ENCODE results near the gene VDR.

Gene VDR

DNA sequence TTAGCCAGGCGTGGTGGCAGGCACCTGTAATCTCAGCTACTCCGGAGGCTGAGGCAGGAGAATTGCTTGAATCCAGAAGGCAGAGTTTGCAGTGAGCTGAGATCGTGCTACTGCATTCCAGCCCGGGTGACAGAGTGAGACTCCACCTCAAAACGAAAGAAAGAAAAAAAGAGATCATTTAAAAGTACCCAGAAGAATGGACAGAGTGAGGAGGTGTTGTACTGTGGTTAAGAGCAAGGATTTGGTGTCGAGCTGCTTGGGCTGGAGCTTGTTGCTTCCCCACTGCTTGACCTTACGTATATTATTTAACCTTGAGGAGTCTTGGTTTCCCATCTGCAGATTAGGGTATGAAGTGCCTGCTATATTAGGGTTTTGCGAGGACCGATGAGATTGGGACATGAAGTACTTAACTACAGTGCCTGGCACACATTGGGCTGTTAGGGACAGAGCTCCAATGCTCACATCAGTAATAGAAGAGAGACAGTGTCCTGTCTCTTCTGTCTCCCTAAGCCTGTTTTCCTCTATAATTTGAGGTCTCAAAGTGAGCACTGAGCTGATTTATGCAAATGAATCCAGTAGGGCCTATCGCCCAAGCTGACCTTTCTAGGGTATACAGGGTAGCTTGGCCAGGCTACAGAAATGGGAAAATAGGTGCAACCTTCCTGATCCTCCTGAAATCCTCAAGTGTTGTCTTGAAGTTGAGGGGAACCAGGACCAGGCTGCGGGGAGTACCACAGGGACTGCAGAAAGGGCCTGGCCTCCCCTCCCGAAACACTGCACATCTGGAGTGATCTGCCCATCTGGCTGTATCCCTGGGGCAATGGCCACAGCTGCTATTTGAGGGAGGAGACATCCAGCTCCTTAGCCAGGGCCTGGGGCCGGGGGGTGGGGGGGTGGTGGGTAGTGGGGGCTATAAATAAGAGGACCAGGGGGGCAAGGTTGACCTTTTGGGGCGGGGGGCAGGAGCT, 76.5 kb downstream of the VDR start:
- H3K27ac ChIP-seq, result peak overlapping the region; percentile 91
- DNase-seq (ENCODE audit: low spot score), result no peak
- POLR2A ChIA-PET (ENCODE audit: low non-redundant PET), result interaction anchor here (0.6 to 2.1 kb wide), 5 partner anchors 7 to 1477 kb away, joined by 3 to 8 read pairs (median 3); no protein-coding TSS in a partner anchor

DNA sequence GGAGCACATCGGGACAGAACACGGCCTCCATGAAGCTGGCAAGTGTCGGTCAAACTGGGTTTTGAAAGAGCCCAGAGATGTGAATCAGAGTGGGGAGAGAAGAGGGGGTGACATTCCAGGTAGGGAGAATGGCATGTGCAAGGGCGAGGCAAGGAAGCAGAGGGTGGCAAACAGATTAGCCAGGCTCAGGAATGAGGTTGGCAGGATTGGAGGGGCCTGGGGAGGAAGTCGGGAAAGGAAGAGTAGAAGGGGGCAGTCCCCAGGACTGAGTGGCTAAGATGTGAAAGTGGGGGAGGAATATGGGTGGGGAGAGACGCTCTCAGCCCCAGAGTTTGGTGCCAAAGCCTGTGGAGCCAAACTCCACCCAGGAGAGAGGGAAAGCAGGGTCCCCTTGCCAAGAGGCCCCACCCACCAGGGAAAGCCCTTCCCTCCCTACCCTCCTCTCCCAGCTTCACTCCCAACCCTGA, 79.6 kb downstream of the VDR start:
- POLR2A ChIA-PET (ENCODE audit: low non-redundant PET), result no interaction called here
- DNase-seq (ENCODE audit: low spot score), result peak; percentile 88
- CTCF ChIA-PET, result no interaction called here
- TF ChIP-seq, protein P1, sequence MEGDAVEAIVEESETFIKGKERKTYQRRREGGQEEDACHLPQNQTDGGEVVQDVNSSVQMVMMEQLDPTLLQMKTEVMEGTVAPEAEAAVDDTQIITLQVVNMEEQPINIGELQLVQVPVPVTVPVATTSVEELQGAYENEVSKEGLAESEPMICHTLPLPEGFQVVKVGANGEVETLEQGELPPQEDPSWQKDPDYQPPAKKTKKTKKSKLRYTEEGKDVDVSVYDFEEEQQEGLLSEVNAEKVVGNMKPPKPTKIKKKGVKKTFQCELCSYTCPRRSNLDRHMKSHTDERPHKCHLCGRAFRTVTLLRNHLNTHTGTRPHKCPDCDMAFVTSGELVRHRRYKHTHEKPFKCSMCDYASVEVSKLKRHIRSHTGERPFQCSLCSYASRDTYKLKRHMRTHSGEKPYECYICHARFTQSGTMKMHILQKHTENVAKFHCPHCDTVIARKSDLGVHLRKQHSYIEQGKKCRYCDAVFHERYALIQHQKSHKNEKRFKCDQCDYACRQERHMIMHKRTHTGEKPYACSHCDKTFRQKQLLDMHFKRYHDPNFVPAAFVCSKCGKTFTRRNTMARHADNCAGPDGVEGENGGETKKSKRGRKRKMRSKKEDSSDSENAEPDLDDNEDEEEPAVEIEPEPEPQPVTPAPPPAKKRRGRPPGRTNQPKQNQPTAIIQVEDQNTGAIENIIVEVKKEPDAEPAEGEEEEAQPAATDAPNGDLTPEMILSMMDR (conservative IDR thresholded peaks at IDR 0.05; ENCODE audit: low read depth), result no peak
- peak overlapping the region; percentile 91 for H3K27ac ChIP-seq

More for the DNA sequence above, 76.5 kb downstream of the VDR start:
- TF ChIP-seq, protein P1 (conservative IDR thresholded peaks at IDR 0.05; ENCODE audit: low read depth), result no peak
- CTCF ChIA-PET, result interaction anchor here (0.6 to 1.9 kb wide), 4 partner anchors 9 to 335 kb away, joined by 3 to 11 read pairs (median 4); no protein-coding TSS in a partner anchor

DNA sequence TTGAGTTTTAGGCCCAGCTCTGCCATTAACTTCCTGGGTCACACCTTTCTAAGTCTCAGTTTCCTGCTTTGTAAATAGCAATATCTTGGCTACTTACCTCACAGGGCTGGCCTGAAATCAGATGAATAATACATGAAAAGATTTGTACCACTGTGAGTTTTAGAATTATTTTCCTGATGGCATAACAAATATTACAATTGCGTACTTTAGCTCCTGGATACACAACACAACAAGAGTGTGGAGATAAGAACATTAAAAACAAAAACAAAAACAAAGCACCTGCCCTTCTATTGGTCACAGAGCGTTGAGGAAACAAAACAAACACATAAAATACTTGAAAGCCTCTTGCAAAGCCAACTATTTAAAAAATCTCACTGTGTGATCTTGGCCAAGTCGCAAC, 80.2 kb downstream of the VDR start:
- CTCF ChIA-PET, result no interaction called here
- DNase-seq (ENCODE audit: low spot score), result no peak
- TF ChIP-seq, protein P1 (conservative IDR thresholded peaks at IDR 0.05; ENCODE audit: low read depth), result no peak
- H3K27ac ChIP-seq, result peak overlapping the region; percentile 91
- POLR2A ChIA-PET (ENCODE audit: low non-redundant PET), result interaction anchor here (0.6 kb wide), 1 partner anchor 11 kb away, joined by 9 read pairs; no protein-coding TSS in a partner anchor

DNA sequence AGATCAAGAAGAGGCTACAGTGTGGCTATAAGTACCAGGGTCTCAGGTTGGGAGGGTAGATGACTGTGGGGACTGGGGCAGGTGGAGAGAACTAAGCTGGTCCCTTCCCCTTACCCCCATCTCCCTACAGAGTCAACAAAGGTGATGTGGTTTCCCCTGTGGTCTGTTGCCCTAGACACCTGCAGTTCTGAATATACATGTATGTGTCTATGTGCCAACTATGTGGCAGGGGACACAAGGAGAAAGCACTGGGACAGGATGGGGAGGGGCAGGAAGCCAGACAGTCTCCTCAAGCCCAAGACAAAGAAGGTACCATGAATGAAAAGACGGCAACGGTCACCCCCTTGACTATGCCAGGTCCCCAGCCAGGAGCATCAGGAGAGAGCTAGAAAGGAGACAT, 80.6 kb downstream of the VDR start:
- ChIA-PET POLR2A (ENCODE audit: low non-redundant PET) (interaction anchor here (0.6 kb wide), 1 partner anchor 11 kb away, joined by 9 read pairs; no protein-coding TSS in a partner anchor), CTCF (interaction anchor here (0.6 kb wide), 1 partner anchor 80 kb away, joined by 3 read pairs; no protein-coding TSS in a partner anchor)
- H3K27ac ChIP-seq, result peak overlapping the region; percentile 91
- TF ChIP-seq, protein P1 (conservative IDR thresholded peaks at IDR 0.05; ENCODE audit: low read depth), result no peak
- no peak for DNase-seq (ENCODE audit: low spot score)

DNA sequence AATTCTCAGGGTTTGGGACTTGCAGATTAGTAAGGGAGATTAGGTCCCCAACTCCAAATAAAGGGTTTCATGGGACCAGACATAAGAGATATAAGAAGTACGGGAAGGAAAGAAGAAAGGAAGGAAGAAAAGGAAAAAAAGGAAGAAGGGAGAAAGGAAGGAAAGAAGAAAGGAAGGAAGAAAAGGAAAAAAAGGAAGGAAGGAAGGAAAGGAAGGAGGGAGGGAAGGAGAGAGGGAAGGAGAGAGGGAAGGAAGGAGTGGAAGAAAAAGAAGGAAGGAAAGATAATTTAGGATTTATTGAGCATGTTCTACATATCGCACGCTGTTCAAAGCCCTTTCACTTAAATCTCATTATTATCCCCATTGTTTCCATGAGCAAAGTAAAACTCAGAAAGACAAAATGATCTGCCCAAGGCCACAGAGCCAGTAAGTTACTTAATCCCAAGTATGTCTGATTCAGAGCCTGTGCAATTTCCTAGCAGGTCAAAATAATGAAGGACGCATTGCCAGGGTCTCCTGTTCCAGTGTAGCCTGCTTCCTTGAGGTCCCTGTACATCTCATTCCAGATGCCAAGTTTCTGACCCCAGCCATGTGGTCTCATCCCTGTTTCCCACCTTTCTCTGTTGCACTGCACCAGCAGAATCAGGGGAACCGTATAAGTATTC, 81.2 kb downstream of the VDR start:
- ChIA-PET POLR2A (ENCODE audit: low non-redundant PET) (no interaction called here), CTCF (interaction anchor here (0.6 to 1.0 kb wide), 2 partner anchors 79 to 81 kb away, joined by 3 read pairs; no protein-coding TSS in a partner anchor)
- H3K27ac ChIP-seq, result peak overlapping the region; percentile 91
- DNase-seq (ENCODE audit: low spot score), result no peak
- TF ChIP-seq, protein P1 (conservative IDR thresholded peaks at IDR 0.05; ENCODE audit: low read depth), result no peak

DNA sequence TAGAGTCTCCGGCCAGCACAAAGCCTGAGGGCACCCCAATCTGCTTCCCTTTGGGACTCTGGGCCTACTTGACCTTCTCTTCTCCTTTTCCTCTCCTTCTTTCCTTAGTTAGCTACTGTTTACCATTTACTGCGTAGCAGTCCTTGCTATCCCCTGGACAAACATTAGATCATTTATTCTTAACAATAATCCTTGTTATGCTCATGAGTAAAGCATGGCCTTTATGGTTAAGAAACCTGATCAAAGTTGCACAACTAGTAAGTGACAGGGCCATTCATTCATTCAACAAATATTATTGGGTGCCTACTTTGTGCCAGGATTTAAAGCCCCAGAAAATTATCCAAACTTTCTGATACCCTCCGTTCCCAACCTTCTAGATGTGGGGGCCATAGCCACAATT, 81.9 kb downstream of the VDR start:
- H3K27ac ChIP-seq, result peak overlapping the region; percentile 99; the same call in 1 of the 2 replicates
- no peak for DNase-seq (ENCODE audit: low spot score)
- TF ChIP-seq, protein P1 (conservative IDR thresholded peaks at IDR 0.05; ENCODE audit: low read depth), result no peak
- ChIA-PET POLR2A (ENCODE audit: low non-redundant PET) (no interaction called here), CTCF (interaction anchor here (1.0 kb wide), 1 partner anchor 80 kb away, joined by 3 read pairs; no protein-coding TSS in a partner anchor)
